Esophagus muscularis mucosa (tissue), 4 donors: ENCODE data around the gene ZBTB7C. TPM values are rescaled to one million over a fixed set of nuclear protein-coding genes. Genes with fewer than 3 reads are reported as not detected.

Experiments used
- DNase-seq: peaks from one replicate; pipeline ENCODE4 v3.0.0-alpha.2; 2017; ENCODE audit errors: extremely low spot score
- H3K27ac ChIP-seq, 4 donors: fragments of 200-600 bp; sonication (generic); replicated peaks in 1 of 4; 1 replicate in 3 of 4; 2 replicates in 1 of 4; pipeline ENCODE4 v1.5.1; 2016 to 2019; ENCODE audit warnings: mild to moderate bottlenecking in 1 of 4
- H3K27me3 ChIP-seq, 4 donors: fragments of 200-600 bp; sonication (generic); one replicate each; pipeline versions ENCODE4 v1.5.1 to v1.6.0; 2016 to 2019
- H3K36me3 ChIP-seq, 4 donors: fragments of 200-600 bp; sonication (generic); one replicate each; pipeline ENCODE4 v1.5.1; 2016 to 2019
- H3K4me1 ChIP-seq, 4 donors: fragments of 200-600 bp; sonication (generic); one replicate each; pipeline ENCODE4 v1.5.1; 2016 to 2019
- H3K4me3 ChIP-seq, 4 donors: fragments of 200-600 bp; sonication (generic); 1 replicate in 2 of 4; 2 replicates in 2 of 4; pipeline ENCODE4 v1.5.1; 2016 to 2019; ENCODE audit warnings: mild to moderate bottlenecking in 4 of 4, moderate library complexity in 1 of 4
- H3K9me3 ChIP-seq, 4 donors: fragments of 200-600 bp; sonication (generic); 1 replicate in 3 of 4; 2 replicates in 1 of 4; pipeline ENCODE4 v1.5.1; 2016 to 2019
- CTCF ChIP-seq, 3 experiments: fragments of 200-600 bp in 2 of 3; fragments of 450-650 bp in 1 of 3; sonication (generic) in 2 of 3; IDR thresholded peaks; one replicate each; pipeline ENCODE4 v1.5.1; 2017 to 2019; ENCODE audit warnings: antibody characterized with exemption in 3 of 3, mild to moderate bottlenecking in 2 of 3, moderate library complexity in 1 of 3
- EP300 ChIP-seq: sonication (generic); formaldehyde crosslinking; IDR thresholded peaks from one replicate; pipeline ENCODE4 v1.6.1; 2017; ENCODE audit warnings: antibody characterized with exemption
- POLR2A ChIP-seq: fragments of 450-650 bp; IDR thresholded peaks from one replicate; pipeline ENCODE4 v1.6.1; 2017; ENCODE audit warnings: antibody characterized with exemption, moderate library complexity, mild to moderate bottlenecking, low read depth
- POLR2AphosphoS5 ChIP-seq, 2 donors: sonication (generic); formaldehyde crosslinking; IDR thresholded peaks; one replicate each; pipeline ENCODE4 v1.6.1; 2017; ENCODE audit warnings: antibody characterized with exemption in 2 of 2
- WGBS: methylation state at CpG from one replicate; pipeline ENCODE4 v1.1.5; 2018; 5-methylcytosine and 5-hydroxymethylcytosine counted together
- intact Hi-C: fragments of 100-400 bp; cut with DNase I; formaldehyde crosslinking; loops from one replicate; pipeline ENCODE4 v1.15.1; 2023
- total RNA-seq, 4 donors: library from RNA; depleted of rRNA; stranded (reverse); fragments of >200 nt; gene quantifications; one replicate each; pipeline versions ENCODE4 v1.1.0 to v1.2.1, GENCODE V29; 2016

The ZBTB7C gene
- total RNA-seq, 4 donors from 2014 or later: 6.3 to 13.2 (median 9.1) TPM

GRCh38 chr18:48142353-48142752 is 266.8 kb downstream of the ZBTB7C start:
- no peak overlapping the region for H3K4me3 ChIP-seq
- no peaks in the 10 kb centered on the region for H3K9me3 ChIP-seq
- no peak for DNase-seq
- no peak overlapping the region for H3K27ac ChIP-seq
- 94% methylated on average over 2 of the region's 3 CpGs for WGBS
- intact Hi-C loops: no loop called here
- H3K4me1 ChIP-seq: peaks cover 14 to 24% (median 16%) of the 10 kb centered on the region in 4 donors
- H3K27me3 ChIP-seq: no peaks in the 10 kb centered on the region
- no peaks in the 10 kb centered on the region for H3K36me3 ChIP-seq
- no peak for TF ChIP-seq EP300
- no peak for TF ChIP-seq CTCF (IDR thresholded peaks at IDR 0.05)
- TF ChIP-seq POLR2A: no peak
- no peak for TF ChIP-seq POLR2AphosphoS5 (IDR thresholded peaks at IDR 0.05)

GRCh38 chr18:48140731-48141130 is 268.5 kb downstream of the ZBTB7C start:
- Histone ChIP-seq H3K36me3 (no peaks in the 10 kb centered on the region), H3K27me3 (peaks cover 0 to 15% (median 0%) of the 10 kb centered on the region in 4 donors), H3K4me3 (no peak overlapping the region), H3K4me1 (peaks cover 27 to 40% (median 30%) of the 10 kb centered on the region in 4 donors), H3K27ac (no peak overlapping the region), H3K9me3 (no peaks in the 10 kb centered on the region)
- DNase-seq: no peak
- intact Hi-C loops: no loop called here
- TF ChIP-seq CTCF (IDR thresholded peaks at IDR 0.05) (no peak), POLR2AphosphoS5 (IDR thresholded peaks at IDR 0.05) (no peak), EP300 (no peak), POLR2A (no peak)
- 95% methylated on average over 10 of the region's 10 CpGs for WGBS

- H3K4me1 ChIP-seq: peaks cover 30 to 49% (median 40%) of the 10 kb centered on the region in 4 donors
- peaks cover 0 to 15% (median 0%) of the 10 kb centered on the region in 4 donors for H3K27me3 ChIP-seq
- no peak overlapping the region for H3K4me3 ChIP-seq
- no peaks in the 10 kb centered on the region for H3K9me3 ChIP-seq
- H3K27ac ChIP-seq: no peak overlapping the region
- H3K36me3 ChIP-seq: no peaks in the 10 kb centered on the region
- no peak for TF ChIP-seq POLR2AphosphoS5 (IDR thresholded peaks at IDR 0.05)
- no peak for TF ChIP-seq POLR2A
- TF ChIP-seq CTCF (IDR thresholded peaks at IDR 0.05): no peak
- TF ChIP-seq EP300: no peak
- no peak for DNase-seq
- 62% methylated on average over 14 of the region's 14 CpGs for WGBS
- intact Hi-C loops: no loop called here
These were observed 269.5 kb downstream of the ZBTB7C start for GRCh38 chr18:48139431-48140347.

- H3K36me3 ChIP-seq: no peaks in the 10 kb centered on the region
- H3K4me1 ChIP-seq: peaks cover 30 to 58% (median 48%) of the 10 kb centered on the region in 4 donors
- H3K9me3 ChIP-seq: no peaks in the 10 kb centered on the region
- H3K4me3 ChIP-seq: no peak overlapping the region
- H3K27ac ChIP-seq: no peak overlapping the region
- H3K27me3 ChIP-seq: peaks cover 0 to 15% (median 0%) of the 10 kb centered on the region in 4 donors
- intact Hi-C loops: no loop called here
- 82% methylated on average over 7 of the region's 7 CpGs for WGBS
- no peak for DNase-seq
- TF ChIP-seq POLR2A (no peak), POLR2AphosphoS5 (IDR thresholded peaks at IDR 0.05) (no peak), CTCF (IDR thresholded peaks at IDR 0.05) (no peak), EP300 (no peak)
These were observed 270.3 kb downstream of the ZBTB7C start for GRCh38 chr18:48138660-48139430.
